ENCODE data around the gene CPNE6.

GRCh38 chr14:24082411-24083080 is 11.2 kb downstream of the CPNE6 start:
- no peak for TF ChIP-seq CTCF (IDR thresholded peaks at IDR 0.05)
- TF ChIP-seq POLR2A (IDR thresholded peaks at IDR 0.05), result no peak
- no peak for TF ChIP-seq POLR2AphosphoS5 (IDR thresholded peaks at IDR 0.05)
